ENCODE results near the gene EIF2S1. TPM values are rescaled to one million over a fixed set of nuclear protein-coding genes. Genes with fewer than 3 reads are reported as not detected.
"Not testable (repeated sequence)": the region's sequence is repeated elsewhere in the genome, so short reads cannot be mapped to it uniquely, and the experiment has no call there.

The EIF2S1 gene
- total RNA-seq, 2 experiments from 2014 or later = 23.1 to 28.8 TPM

DNA sequence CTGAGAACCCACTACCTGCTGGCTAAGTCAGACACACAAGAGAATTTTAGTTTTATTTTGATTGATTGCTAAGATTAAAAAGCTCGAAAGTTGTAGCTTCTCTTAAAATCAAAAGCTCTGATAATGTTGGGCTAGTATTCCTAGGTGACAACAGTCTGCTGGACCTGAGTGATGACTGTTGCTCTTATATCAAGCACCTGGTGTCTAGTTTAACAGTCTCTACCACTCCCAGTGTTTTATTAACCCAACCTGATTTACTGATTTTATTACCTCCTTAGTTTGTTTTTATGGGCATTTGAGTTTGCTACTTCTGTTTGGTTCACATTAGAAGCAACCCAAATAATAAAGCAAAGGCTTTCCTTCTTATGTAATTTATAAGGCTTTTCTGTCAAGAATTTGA, 42.3 kb upstream of the EIF2S1 start:
- ChIA-PET CTCF (no interaction called here), POLR2A (no interaction called here)
- peaks cover 6% of the 10 kb centered on the region for H3K36me3 ChIP-seq (ENCODE audit: insufficient read depth, low read length)
- no peaks in the 10 kb centered on the region for H3K9me3 ChIP-seq (ENCODE audit: control insufficient read depth in 1 of 2, insufficient read depth in 1 of 2, low read length in 2 of 2)
- intact Hi-C loops (cut with DNase I, micrococcal nuclease) = no loop called here
- H3K4me3 Mint-ChIP-seq = no peak overlapping the region
- TF ChIP-seq, protein P1, sequence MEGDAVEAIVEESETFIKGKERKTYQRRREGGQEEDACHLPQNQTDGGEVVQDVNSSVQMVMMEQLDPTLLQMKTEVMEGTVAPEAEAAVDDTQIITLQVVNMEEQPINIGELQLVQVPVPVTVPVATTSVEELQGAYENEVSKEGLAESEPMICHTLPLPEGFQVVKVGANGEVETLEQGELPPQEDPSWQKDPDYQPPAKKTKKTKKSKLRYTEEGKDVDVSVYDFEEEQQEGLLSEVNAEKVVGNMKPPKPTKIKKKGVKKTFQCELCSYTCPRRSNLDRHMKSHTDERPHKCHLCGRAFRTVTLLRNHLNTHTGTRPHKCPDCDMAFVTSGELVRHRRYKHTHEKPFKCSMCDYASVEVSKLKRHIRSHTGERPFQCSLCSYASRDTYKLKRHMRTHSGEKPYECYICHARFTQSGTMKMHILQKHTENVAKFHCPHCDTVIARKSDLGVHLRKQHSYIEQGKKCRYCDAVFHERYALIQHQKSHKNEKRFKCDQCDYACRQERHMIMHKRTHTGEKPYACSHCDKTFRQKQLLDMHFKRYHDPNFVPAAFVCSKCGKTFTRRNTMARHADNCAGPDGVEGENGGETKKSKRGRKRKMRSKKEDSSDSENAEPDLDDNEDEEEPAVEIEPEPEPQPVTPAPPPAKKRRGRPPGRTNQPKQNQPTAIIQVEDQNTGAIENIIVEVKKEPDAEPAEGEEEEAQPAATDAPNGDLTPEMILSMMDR (IDR thresholded peaks at IDR 0.05) = no peak
- ATAC-seq (ENCODE audit: poor library complexity) (no peak), DNase-seq (no peak)
- no peak overlapping the region for H3K27ac ChIP-seq (ENCODE audit: low read depth in 1 of 2, low read length in 2 of 2)
- H3K9me3 Mint-ChIP-seq = no peaks in the 10 kb centered on the region
- H3K36me3 Mint-ChIP-seq (ENCODE audit: low read depth) = peaks cover 59% of the 10 kb centered on the region
- H3K27me3 ChIP-seq (ENCODE audit: control insufficient read depth in 1 of 2, insufficient read depth in 2 of 2, low read length in 2 of 2) = no peaks in the 10 kb centered on the region
- H3K4me1 ChIP-seq (ENCODE audit: insufficient read depth, low read length) = no peaks in the 10 kb centered on the region
- no peak overlapping the region for H3K4me3 ChIP-seq (ENCODE audit: low read length)
- no peaks in the 10 kb centered on the region for H3K4me1 Mint-ChIP-seq (ENCODE audit: low read depth)
- no peak overlapping the region for H3K27ac Mint-ChIP-seq
- no peaks in the 10 kb centered on the region for H3K27me3 Mint-ChIP-seq

- H3K4me1 Mint-ChIP-seq (ENCODE audit: low read depth) = no peaks in the 10 kb centered on the region
- H3K27ac Mint-ChIP-seq = no peak overlapping the region
- CTCF ChIA-PET = interaction anchor here (0.7 kb wide), 1 partner anchor 8 kb away, joined by 5 read pairs; no protein-coding TSS in a partner anchor
- no peaks in the 10 kb centered on the region for H3K9me3 Mint-ChIP-seq
- H3K27ac ChIP-seq (ENCODE audit: low read depth in 1 of 2, low read length in 2 of 2) = no peak overlapping the region
- no peaks in the 10 kb centered on the region for H3K27me3 Mint-ChIP-seq
- no peak overlapping the region for H3K4me3 ChIP-seq (ENCODE audit: low read length)
- TF ChIP-seq, protein P1 (IDR thresholded peaks at IDR 0.05) = no peak
- H3K27me3 ChIP-seq (ENCODE audit: control insufficient read depth in 1 of 2, insufficient read depth in 2 of 2, low read length in 2 of 2) = no peaks in the 10 kb centered on the region
- DNase-seq = no peak
- ATAC-seq (ENCODE audit: poor library complexity) = no peak
- POLR2A ChIA-PET = no interaction called here
- intact Hi-C loops (cut with DNase I, micrococcal nuclease) = no loop called here
- H3K4me3 Mint-ChIP-seq = no peak overlapping the region
- peaks cover 12% of the 10 kb centered on the region for H3K36me3 ChIP-seq (ENCODE audit: insufficient read depth, low read length)
- H3K36me3 Mint-ChIP-seq (ENCODE audit: low read depth) = peaks cover 56% of the 10 kb centered on the region
- H3K9me3 ChIP-seq (ENCODE audit: control insufficient read depth in 1 of 2, insufficient read depth in 1 of 2, low read length in 2 of 2) = no peaks in the 10 kb centered on the region
- no peaks in the 10 kb centered on the region for H3K4me1 ChIP-seq (ENCODE audit: insufficient read depth, low read length)
These were observed 41.0 kb upstream of the EIF2S1 start for GRCh38 chr14:67319142-67319541.

- H3K4me3 ChIP-seq (ENCODE audit: low read length); H3K4me1 Mint-ChIP-seq (ENCODE audit: low read depth); DNase-seq; ATAC-seq (ENCODE audit: poor library complexity); H3K27ac Mint-ChIP-seq; H3K9me3 Mint-ChIP-seq; H3K4me3 Mint-ChIP-seq; POLR2A ChIA-PET; H3K27ac ChIP-seq (ENCODE audit: low read depth in 1 of 2, low read length in 2 of 2); H3K9me3 ChIP-seq (ENCODE audit: control insufficient read depth in 1 of 2, insufficient read depth in 1 of 2, low read length in 2 of 2); H3K4me1 ChIP-seq (ENCODE audit: insufficient read depth, low read length); CTCF ChIA-PET; H3K27me3 Mint-ChIP-seq; H3K27me3 ChIP-seq (ENCODE audit: control insufficient read depth in 1 of 2, insufficient read depth in 2 of 2, low read length in 2 of 2); intact Hi-C loops (cut with DNase I, micrococcal nuclease): not testable (repeated sequence)
- H3K36me3 Mint-ChIP-seq (ENCODE audit: low read depth) = peaks cover 88% of the 10 kb centered on the region
- H3K36me3 ChIP-seq (ENCODE audit: insufficient read depth, low read length) = peaks cover 44% of the 10 kb centered on the region
These were observed 30.5 kb upstream of the EIF2S1 start for GRCh38 chr14:67329666-67330065.

GRCh38 chr14:67331368-67332125, 28.6 kb upstream of the EIF2S1 start:
- Histone ChIP-seq H3K4me3 (ENCODE audit: low read length) (no peak overlapping the region), H3K27me3 (ENCODE audit: control insufficient read depth in 1 of 2, insufficient read depth in 2 of 2, low read length in 2 of 2) (no peaks in the 10 kb centered on the region), H3K4me1 (ENCODE audit: insufficient read depth, low read length) (no peaks in the 10 kb centered on the region), H3K9me3 (ENCODE audit: control insufficient read depth in 1 of 2, insufficient read depth in 1 of 2, low read length in 2 of 2) (no peaks in the 10 kb centered on the region), H3K36me3 (ENCODE audit: insufficient read depth, low read length) (peaks cover 45% of the 10 kb centered on the region), H3K27ac (ENCODE audit: low read depth in 1 of 2, low read length in 2 of 2) (no peak overlapping the region)
- Mint-ChIP-seq H3K36me3 (ENCODE audit: low read depth) (peaks cover 94% of the 10 kb centered on the region), H3K4me1 (ENCODE audit: low read depth) (no peaks in the 10 kb centered on the region), H3K4me3 (no peak overlapping the region), H3K27me3 (no peaks in the 10 kb centered on the region), H3K27ac (no peak overlapping the region), H3K9me3 (no peaks in the 10 kb centered on the region)
- DNase-seq (no peak), ATAC-seq (ENCODE audit: poor library complexity) (no peak)
- intact Hi-C loops (cut with DNase I, micrococcal nuclease) = no loop called here
- CTCF ChIA-PET = no interaction called here
- TF ChIP-seq, protein P1 (IDR thresholded peaks at IDR 0.05) = no peak
- POLR2A ChIA-PET = no interaction called here
